ENCODE results near the gene PLSCR4.

Gene PLSCR4

GRCh38 chr3:146156095-146156494 lies 94.8 kb downstream of the PLSCR4 start:
- no peak for TF ChIP-seq CTCF (IDR thresholded peaks at IDR 0.05; ENCODE audit: low read depth, low read length)
- H3K4me3 ChIP-seq (ENCODE audit: low read depth, low read length), result peak overlapping the region; percentile 3; the same call in 1 of the 2 replicates

- TF ChIP-seq CTCF (IDR thresholded peaks at IDR 0.05; ENCODE audit: low read depth, low read length), result no peak
These were observed 95.9 kb downstream of the PLSCR4 start for GRCh38 chr3:146154995-146155394.

GRCh38 chr3:146154316-146154715 lies 96.6 kb downstream of the PLSCR4 start:
- H3K4me3 ChIP-seq (ENCODE audit: low read depth, low read length), result no peak overlapping the region
- no peak for TF ChIP-seq CTCF (IDR thresholded peaks at IDR 0.05; ENCODE audit: low read depth, low read length)

More at GRCh38 chr3:146154995-146155394, 95.9 kb downstream of the PLSCR4 start:
- no peak overlapping the region for H3K4me3 ChIP-seq (ENCODE audit: low read depth, low read length)

GRCh38 chr3:146153429-146153828 lies 97.5 kb downstream of the PLSCR4 start:
- TF ChIP-seq CTCF (IDR thresholded peaks at IDR 0.05; ENCODE audit: low read depth, low read length), result no peak
- H3K4me3 ChIP-seq (ENCODE audit: low read depth, low read length), result no peak overlapping the region

- no peak overlapping the region for H3K4me3 ChIP-seq (ENCODE audit: low read depth, low read length)
- no peak for TF ChIP-seq CTCF (IDR thresholded peaks at IDR 0.05; ENCODE audit: low read depth, low read length)
These were observed 98.1 kb downstream of the PLSCR4 start for GRCh38 chr3:146152834-146153233.

GRCh38 chr3:146148468-146148931 lies 102.4 kb downstream of the PLSCR4 start:
- no peak for TF ChIP-seq CTCF (IDR thresholded peaks at IDR 0.05; ENCODE audit: low read depth, low read length)
- no peak overlapping the region for H3K4me3 ChIP-seq (ENCODE audit: low read depth, low read length)

GRCh38 chr3:146145642-146146041 lies 105.3 kb downstream of the PLSCR4 start:
- H3K4me3 ChIP-seq (ENCODE audit: low read depth, low read length), result no peak overlapping the region
- TF ChIP-seq CTCF (IDR thresholded peaks at IDR 0.05; ENCODE audit: low read depth, low read length), result no peak

Measured in WI38 (cell line).